IPS-20b (cell line): ENCODE measurements around the gene CALM3.

Experiments
- H3K27ac ChIP-seq: one replicate; pipeline ENCODE4 v1.5.1; 2013; ENCODE audit warnings: low read length
- H3K27me3 ChIP-seq: 2 replicates; pipeline ENCODE4 v1.6.1; 2013; ENCODE audit warnings: mild to moderate bottlenecking, low read length, inconsistent platforms; ENCODE audit not compliant: insufficient read depth
- H3K36me3 ChIP-seq: 2 replicates; pipeline ENCODE4 v1.6.1; 2013; ENCODE audit warnings: low read depth, mild to moderate bottlenecking, inconsistent platforms, low read length, moderate library complexity; ENCODE audit not compliant: insufficient read depth
- H3K4me1 ChIP-seq: 2 replicates; pipeline ENCODE4 v1.6.1; 2013; ENCODE audit warnings: mild to moderate bottlenecking, control low read depth, inconsistent platforms, low read length, moderate library complexity; ENCODE audit not compliant: insufficient read depth
- H3K4me3 ChIP-seq: 2 replicates; pipeline ENCODE4 v1.5.1; 2013; ENCODE audit warnings: mild to moderate bottlenecking, low read length, inconsistent platforms
- H3K9ac ChIP-seq: 2 replicates; pipeline ENCODE4 v1.6.1; 2013; ENCODE audit warnings: low read depth, mild to moderate bottlenecking, inconsistent platforms, low read length, moderate library complexity
- H3K9me3 ChIP-seq: 2 replicates; pipeline ENCODE4 v1.6.1; 2013; ENCODE audit warnings: mild to moderate bottlenecking, low read depth, low read length, inconsistent platforms; ENCODE audit not compliant: insufficient read depth

Gene CALM3

GRCh38 chr19:46600384-46601317, 479 bp upstream of the CALM3 start:
- Histone ChIP-seq H3K4me3 (peak overlapping the region; percentile 99), H3K36me3 (peaks cover 12% of the 10 kb centered on the region), H3K27ac (peak overlapping the region; percentile 96), H3K27me3 (no peaks in the 10 kb centered on the region), H3K4me1 (peaks cover 12% of the 10 kb centered on the region), H3K9me3 (no peaks in the 10 kb centered on the region), H3K9ac (peak overlapping the region; percentile 99)

DNA sequence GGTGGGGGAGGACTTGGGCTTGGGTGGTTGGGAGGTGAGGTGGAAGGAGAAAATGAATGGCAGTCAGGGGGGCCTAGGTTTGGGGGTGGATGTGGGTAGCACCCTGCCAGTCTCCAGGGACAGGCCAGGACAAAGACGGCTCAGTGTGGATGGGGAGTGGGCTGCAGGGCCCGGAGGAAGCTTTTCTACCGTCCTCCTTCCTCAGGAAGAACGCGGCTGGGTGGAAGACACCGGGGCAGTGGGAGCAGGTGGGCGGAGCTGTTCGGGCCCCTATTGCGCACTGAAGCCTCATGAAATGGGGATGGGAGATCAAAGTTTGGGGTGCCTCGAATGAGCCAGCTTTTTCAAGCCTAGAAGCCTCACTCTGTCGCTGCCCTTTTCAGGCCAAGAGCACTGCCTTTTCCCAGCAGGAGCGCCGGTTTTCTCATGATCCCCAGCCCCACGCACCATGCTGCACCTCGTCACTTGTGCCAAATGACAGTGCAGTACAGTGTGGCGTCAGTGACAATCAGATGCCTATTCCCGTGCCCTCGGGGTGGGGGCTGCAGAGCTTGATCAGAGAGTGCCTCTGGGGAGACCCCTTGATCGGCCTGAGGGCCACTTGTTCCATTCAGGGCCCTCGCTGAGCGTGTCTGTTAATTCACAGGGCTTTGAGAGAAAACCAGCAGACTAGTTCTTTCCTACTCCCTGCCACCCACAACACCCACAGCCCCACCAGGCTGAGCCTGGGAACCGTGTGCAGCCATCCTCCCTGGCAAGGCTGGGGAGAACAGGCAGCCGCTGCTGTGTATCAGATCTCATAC, 1.5 kb downstream of the CALM3 start:
- no peaks in the 10 kb centered on the region for H3K9me3 ChIP-seq
- no peaks in the 10 kb centered on the region for H3K27me3 ChIP-seq
- peaks cover 32% of the 10 kb centered on the region for H3K36me3 ChIP-seq
- no peak overlapping the region for H3K27ac ChIP-seq
- H3K4me1 ChIP-seq = peaks cover 12% of the 10 kb centered on the region
- peak overlapping the region; percentile 99 for H3K4me3 ChIP-seq
- H3K9ac ChIP-seq = peak overlapping the region; percentile 97

DNA sequence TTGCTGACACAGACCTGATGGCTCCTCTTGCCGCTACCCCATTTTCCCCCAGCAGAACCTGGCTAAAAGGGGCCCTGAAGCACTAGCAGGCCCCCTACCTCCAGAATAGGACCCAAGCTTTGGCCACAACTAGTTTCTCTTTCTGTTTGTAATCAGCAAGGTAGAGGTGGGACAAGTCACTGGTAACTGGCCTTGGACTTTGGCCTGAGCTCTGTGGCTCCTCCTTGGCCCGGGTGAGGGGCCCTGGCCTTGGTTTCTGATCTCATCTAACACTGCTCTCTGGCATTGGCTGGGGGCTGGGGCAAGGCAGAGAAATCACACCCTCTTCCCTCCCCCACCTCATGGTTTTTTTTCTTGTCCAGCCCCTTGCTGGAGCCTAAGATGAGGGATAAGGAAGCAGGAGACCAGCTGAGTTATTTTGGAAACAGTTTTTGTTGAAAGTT, 2.1 kb downstream of the CALM3 start:
- H3K9ac ChIP-seq = peak overlapping the region; percentile 97; the same call in 1 of the 2 replicates
- no peak overlapping the region for H3K27ac ChIP-seq
- H3K4me1 ChIP-seq = peaks cover 12% of the 10 kb centered on the region
- no peaks in the 10 kb centered on the region for H3K9me3 ChIP-seq
- H3K4me3 ChIP-seq = peak overlapping the region; percentile 99; the same call in 1 of the 2 replicates
- peaks cover 38% of the 10 kb centered on the region for H3K36me3 ChIP-seq
- H3K27me3 ChIP-seq = no peaks in the 10 kb centered on the region

DNA sequence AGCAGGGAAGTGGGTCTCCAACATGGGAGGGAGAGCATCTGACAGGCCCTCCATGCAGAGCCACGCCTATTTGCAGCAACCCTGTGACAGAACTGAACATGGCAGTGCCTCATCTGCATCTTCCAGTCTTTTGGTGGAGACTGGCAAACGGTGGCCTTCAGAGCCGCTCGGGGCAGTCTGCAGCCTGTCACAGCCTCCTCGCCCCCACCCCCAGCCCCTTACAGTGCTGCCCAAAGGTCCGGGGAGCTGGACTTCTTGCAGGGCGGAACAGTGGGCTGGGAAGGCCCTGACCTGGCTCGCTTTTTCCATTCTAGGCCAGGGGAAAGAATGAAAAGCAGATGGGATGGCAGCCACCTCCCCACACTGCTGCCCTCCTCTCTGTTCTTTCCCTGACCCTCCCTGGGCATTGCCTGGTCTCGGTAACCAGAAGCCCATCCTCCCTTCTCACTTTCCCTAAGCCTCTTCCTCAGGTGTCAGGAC, 2.7 kb downstream of the CALM3 start:
- Histone ChIP-seq H3K9ac (peak overlapping the region; percentile 97; the same call in 1 of the 2 replicates), H3K27ac (no peak overlapping the region), H3K4me3 (no peak overlapping the region), H3K27me3 (no peaks in the 10 kb centered on the region), H3K9me3 (no peaks in the 10 kb centered on the region), H3K4me1 (peaks cover 12% of the 10 kb centered on the region), H3K36me3 (peaks cover 44% of the 10 kb centered on the region)

GRCh38 chr19:46604781-46605355, 3.7 kb downstream of the CALM3 start:
- peaks cover 12% of the 10 kb centered on the region for H3K4me1 ChIP-seq
- H3K9ac ChIP-seq = no peak overlapping the region
- H3K4me3 ChIP-seq = no peak overlapping the region
- peaks cover 55% of the 10 kb centered on the region for H3K36me3 ChIP-seq
- H3K9me3 ChIP-seq = no peaks in the 10 kb centered on the region
- no peak overlapping the region for H3K27ac ChIP-seq
- no peaks in the 10 kb centered on the region for H3K27me3 ChIP-seq

GRCh38 chr19:46605356-46605821, 4.3 kb downstream of the CALM3 start:
- Histone ChIP-seq H3K9ac (no peak overlapping the region), H3K27ac (no peak overlapping the region), H3K36me3 (peaks cover 58% of the 10 kb centered on the region), H3K4me1 (peaks cover 12% of the 10 kb centered on the region), H3K9me3 (no peaks in the 10 kb centered on the region), H3K27me3 (no peaks in the 10 kb centered on the region), H3K4me3 (no peak overlapping the region)

- Histone ChIP-seq H3K27ac (no peak overlapping the region), H3K4me3 (no peak overlapping the region), H3K9ac (no peak overlapping the region), H3K4me1 (peaks cover 12% of the 10 kb centered on the region), H3K9me3 (no peaks in the 10 kb centered on the region), H3K27me3 (no peaks in the 10 kb centered on the region), H3K36me3 (peaks cover 58% of the 10 kb centered on the region)
Observed at GRCh38 chr19:46606019-46606418, 4.9 kb downstream of the CALM3 start.

DNA sequence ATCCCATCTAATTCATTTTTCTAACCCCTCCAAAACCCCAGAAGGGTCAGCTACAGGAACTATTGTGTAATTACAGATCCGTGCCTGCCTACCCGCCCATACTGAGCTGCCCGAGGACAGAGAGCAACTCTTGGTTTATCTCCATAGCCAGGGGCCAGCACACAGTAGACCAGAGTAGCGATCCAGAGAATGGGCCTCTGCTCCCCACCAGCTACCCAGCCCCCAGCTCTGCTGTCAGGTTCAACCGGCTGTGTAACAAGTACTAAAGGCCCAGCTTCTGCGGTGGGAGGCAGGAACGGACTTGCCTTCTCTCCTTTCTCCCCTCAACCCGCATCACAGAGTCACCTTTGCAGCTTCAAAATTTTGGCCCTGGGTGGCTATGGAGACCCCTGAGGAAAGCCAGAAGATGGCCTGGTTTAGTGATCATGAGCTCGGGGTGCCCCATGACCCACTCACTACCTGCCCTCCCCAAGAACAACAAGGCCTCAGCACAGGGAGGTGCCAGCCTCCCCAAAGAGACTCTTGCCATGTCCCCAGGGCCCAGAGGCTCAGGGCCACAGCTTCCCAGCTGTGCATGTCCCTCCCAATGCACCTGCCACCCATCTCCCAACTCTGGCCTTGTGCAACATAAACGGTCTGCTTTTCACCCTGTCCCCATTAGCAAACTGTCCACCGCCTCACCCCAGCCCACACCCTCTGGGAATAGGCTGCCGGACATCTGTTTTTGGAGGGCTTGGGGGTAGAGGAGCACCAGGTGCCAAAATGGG, 5.7 kb downstream of the CALM3 start:
- Histone ChIP-seq H3K9ac (no peak overlapping the region), H3K27ac (no peak overlapping the region), H3K36me3 (peaks cover 58% of the 10 kb centered on the region), H3K4me1 (peaks cover 12% of the 10 kb centered on the region), H3K4me3 (no peak overlapping the region), H3K9me3 (no peaks in the 10 kb centered on the region), H3K27me3 (no peaks in the 10 kb centered on the region)

DNA sequence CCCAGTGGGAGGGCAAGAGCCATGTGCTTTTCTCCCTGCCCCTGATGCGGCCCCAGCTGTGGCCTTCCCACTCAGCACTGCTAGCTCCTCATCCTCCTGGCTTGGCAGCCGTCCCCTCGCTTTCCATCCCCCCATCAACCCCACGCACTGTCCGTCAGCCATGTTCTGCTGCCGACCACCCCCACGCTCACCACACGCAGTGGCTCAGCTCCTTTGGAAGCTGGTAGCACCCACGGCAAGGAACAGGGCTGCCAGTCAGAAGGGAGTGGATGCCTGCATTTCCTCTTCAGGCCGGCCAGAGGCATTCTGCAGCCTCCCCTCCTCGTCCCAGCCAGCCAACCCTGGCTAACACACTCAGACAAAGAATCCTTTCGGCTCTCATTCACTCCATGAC, 6.3 kb downstream of the CALM3 start:
- Histone ChIP-seq H3K4me1 (peaks cover 11% of the 10 kb centered on the region), H3K9ac (no peak overlapping the region), H3K27ac (no peak overlapping the region), H3K9me3 (no peaks in the 10 kb centered on the region), H3K4me3 (no peak overlapping the region), H3K36me3 (peaks cover 58% of the 10 kb centered on the region), H3K27me3 (no peaks in the 10 kb centered on the region)

DNA sequence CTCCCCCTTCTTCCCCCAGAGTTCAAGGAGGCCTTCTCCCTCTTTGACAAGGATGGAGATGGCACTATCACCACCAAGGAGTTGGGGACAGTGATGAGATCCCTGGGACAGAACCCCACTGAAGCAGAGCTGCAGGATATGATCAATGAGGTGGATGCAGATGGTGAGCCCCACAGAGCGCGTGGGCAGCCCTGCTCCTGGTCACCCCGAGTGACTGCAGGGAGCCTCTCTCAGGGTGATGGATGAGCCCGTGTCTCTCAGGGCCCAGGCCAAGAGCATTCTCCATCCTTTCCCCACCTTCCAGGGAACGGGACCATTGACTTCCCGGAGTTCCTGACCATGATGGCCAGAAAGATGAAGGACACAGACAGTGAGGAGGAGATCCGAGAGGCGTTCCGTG, 7.0 kb downstream of the CALM3 start:
- peaks cover 4% of the 10 kb centered on the region; the same call in 1 of the 2 replicates for H3K4me1 ChIP-seq
- no peaks in the 10 kb centered on the region for H3K27me3 ChIP-seq
- H3K9me3 ChIP-seq = no peaks in the 10 kb centered on the region
- no peak overlapping the region for H3K9ac ChIP-seq
- H3K4me3 ChIP-seq = no peak overlapping the region
- no peak overlapping the region for H3K27ac ChIP-seq
- H3K36me3 ChIP-seq = peaks cover 52% of the 10 kb centered on the region
